Smooth muscle cell (in vitro differentiated cells): ENCODE measurements around the gene CD226. TPM values are rescaled to one million over a fixed set of nuclear protein-coding genes. Genes with fewer than 3 reads are reported as not detected.
"Not testable (repeated sequence)": the region's sequence is repeated elsewhere in the genome, so short reads cannot be mapped to it uniquely, and the experiment has no call there.

ENCODE experiments used
- DNase-seq: peaks from one replicate; lab custom pipeline; 2025; ENCODE audit not compliant: unreplicated experiment; lab: John Stamatoyannopoulos, UW
- H2AFZ ChIP-seq: fragments of 200-600 bp; sonication (generic); 2 replicates; pipeline ENCODE4 v1.6.0; 2016; ENCODE audit warnings: antibody characterized with exemption, low read depth, mild to moderate bottlenecking
- H3F3A ChIP-seq: fragments of 200-600 bp; sonication (generic); 2 replicates; pipeline ENCODE4 v1.6.0; 2017; ENCODE audit warnings: antibody characterized with exemption, low read depth
- H3K27ac ChIP-seq: fragments of 200-600 bp; sonication (generic); 2 replicates; pipeline ENCODE4 v1.5.1; 2016; ENCODE audit warnings: low read depth, mild to moderate bottlenecking
- H3K27me3 ChIP-seq: fragments of 200-600 bp; sonication (generic); 2 replicates; pipeline ENCODE4 v1.6.1; 2016; ENCODE audit warnings: low read depth, mild to moderate bottlenecking
- H3K36me3 ChIP-seq: fragments of 200-600 bp; sonication (generic); 2 replicates; pipeline ENCODE4 v1.5.1; 2016; ENCODE audit warnings: low read depth
- H3K4me1 ChIP-seq: fragments of 200-600 bp; sonication (generic); 2 replicates; pipeline ENCODE4 v1.5.1; 2016; ENCODE audit warnings: low read depth
- H3K4me2 ChIP-seq: fragments of 200-600 bp; sonication (generic); 2 replicates; pipeline ENCODE4 v1.6.0; 2016; ENCODE audit warnings: mild to moderate bottlenecking
- H3K4me3 ChIP-seq: fragments of 200-600 bp; sonication (generic); 2 replicates; pipeline ENCODE4 v1.5.1; 2016; ENCODE audit warnings: mild to moderate bottlenecking
- H3K79me2 ChIP-seq: fragments of 200-600 bp; sonication (generic); 2 replicates; pipeline ENCODE4 v1.6.0; 2016; ENCODE audit warnings: low read depth, mild to moderate bottlenecking
- H3K9ac ChIP-seq: fragments of 200-600 bp; sonication (generic); 2 replicates; pipeline ENCODE4 v1.6.0; 2016; ENCODE audit warnings: low read depth
- H3K9me3 ChIP-seq: fragments of 200-600 bp; sonication (generic); replicated peaks from 2 replicates; pipeline ENCODE4 v1.5.1; 2016; ENCODE audit warnings: low read depth
- H4K20me1 ChIP-seq: fragments of 200-600 bp; sonication (generic); 2 replicates; pipeline ENCODE4 v1.6.0; 2016; ENCODE audit warnings: low read depth
- CTCF ChIP-seq: fragments of 200-600 bp; sonication (generic); IDR thresholded peaks from 2 replicates; pipeline ENCODE4 v1.5.1; 2017; ENCODE audit warnings: borderline replicate concordance, mild to moderate bottlenecking, antibody characterized with exemption; ENCODE audit not compliant: insufficient read depth, poor library complexity, severe bottlenecking
- WGBS: methylation state at CpG from one replicate; pipeline ENCODE4 v1.1.7; 2016; ENCODE audit warnings: low lambda C conversion rate; 5-methylcytosine and 5-hydroxymethylcytosine counted together
- polyA plus RNA-seq: library from polyadenylated mRNA; unstranded; fragments of >200 nt; fragmentation: Nextera tagmentation; extraction: Ambion mirVana; gene quantifications from 2 replicates; pipeline ENCODE4 v1.2.1, GENCODE V29; 2016
- total RNA-seq: library from RNA; depleted of rRNA; stranded (reverse); fragments of >200 nt; gene quantifications from 2 replicates; pipeline ENCODE4 v1.2.3, GENCODE V29; 2014

The CD226 gene
- total and polyA plus RNA-seq, 2 experiments from 2014 or later: 0.02 to 0.36 TPM

GRCh38 chr18:69941183-69941582 is 6.5 kb downstream of the CD226 start:
- Histone ChIP-seq H3K4me1 (no peaks in the 10 kb centered on the region), H3K4me2 (no peak overlapping the region), H3F3A (no peaks in the 10 kb centered on the region), H3K4me3 (no peak overlapping the region), H3K9me3 (no peaks in the 10 kb centered on the region), H3K79me2 (no peaks in the 10 kb centered on the region), H3K27ac (no peak overlapping the region), H3K27me3 (no peaks in the 10 kb centered on the region), H3K36me3 (no peaks in the 10 kb centered on the region), H3K9ac (no peak overlapping the region), H2AFZ (no peak overlapping the region), H4K20me1 (no peaks in the 10 kb centered on the region)
- DNase-seq: no peak
- no peak for TF ChIP-seq CTCF
- WGBS: 96% methylated on average over 1 of the region's 1 CpG

GRCh38 chr18:69939812-69940211 is 7.9 kb downstream of the CD226 start:
- not testable (repeated sequence) for H4K20me1 ChIP-seq, H2AFZ ChIP-seq, H3K4me3 ChIP-seq, H3K27ac ChIP-seq, H3F3A ChIP-seq, H3K9ac ChIP-seq, H3K79me2 ChIP-seq, H3K9me3 ChIP-seq, H3K27me3 ChIP-seq, H3K4me2 ChIP-seq, DNase-seq, H3K4me1 ChIP-seq, H3K36me3 ChIP-seq
- WGBS: 93% methylated on average over 4 of the region's 4 CpGs

GRCh38 chr18:69936191-69936558 is 11.5 kb downstream of the CD226 start:
- TF ChIP-seq CTCF: no peak

GRCh38 chr18:69935319-69936190 is 12.1 kb downstream of the CD226 start:
- no peaks in the 10 kb centered on the region for H3K9me3 ChIP-seq
- H3K4me2 ChIP-seq: peak overlapping the region; percentile 41
- H3K27me3 ChIP-seq: no peaks in the 10 kb centered on the region
- no peaks in the 10 kb centered on the region for H3K79me2 ChIP-seq
- H3K27ac ChIP-seq: no peak overlapping the region
- no peak overlapping the region for H3K9ac ChIP-seq
- H3K36me3 ChIP-seq: no peaks in the 10 kb centered on the region
- H3F3A ChIP-seq: no peaks in the 10 kb centered on the region
- 76% methylated on average over 12 of the region's 12 CpGs for WGBS
- TF ChIP-seq CTCF: no peak
- H2AFZ ChIP-seq: no peak overlapping the region
- DNase-seq: no peak
- peaks cover 7% of the 10 kb centered on the region for H3K4me1 ChIP-seq
- no peak overlapping the region for H3K4me3 ChIP-seq
- H4K20me1 ChIP-seq: no peaks in the 10 kb centered on the region

More at GRCh38 chr18:69936191-69936558, 11.5 kb downstream of the CD226 start:
- Histone ChIP-seq H4K20me1 (no peaks in the 10 kb centered on the region), H3K4me2 (no peak overlapping the region), H3K36me3 (no peaks in the 10 kb centered on the region), H3K27ac (no peak overlapping the region), H3K9me3 (no peaks in the 10 kb centered on the region), H3K27me3 (no peaks in the 10 kb centered on the region), H3K4me3 (no peak overlapping the region), H3F3A (no peaks in the 10 kb centered on the region), H2AFZ (no peak overlapping the region), H3K4me1 (peaks cover 7% of the 10 kb centered on the region), H3K79me2 (no peaks in the 10 kb centered on the region), H3K9ac (no peak overlapping the region)
- no peak for DNase-seq
- 88% methylated on average over 4 of the region's 4 CpGs for WGBS
